Measurements from ENCODE around the gene PIP4K2A. TPM values are rescaled to one million over a fixed set of nuclear protein-coding genes. Genes with fewer than 3 reads are reported as not detected.

The PIP4K2A gene
- total and polyA plus RNA-seq, 2 donors (not counting 3 experiments of a cell fraction or from before 2014, with no cell fraction given) = 11.8 to 32.6 TPM

- FAIRE-seq (no peak), DNase-seq (ENCODE audit: low read depth, low spot score) (no peak)
- Histone ChIP-seq H3K4me2 (ENCODE audit: insufficient read depth, low read length) (no peak overlapping the region), H3K9me1 (replicated peaks; ENCODE audit: control insufficient read depth, extremely low read depth, insufficient read depth, low read length) (no peaks in the 10 kb centered on the region), H3K4me1 (ENCODE audit: control insufficient read depth, extremely low read depth, insufficient read depth, low read length) (peaks cover 11% of the 10 kb centered on the region), H3K4me3 (replicated peaks in 1 of 3; ENCODE audit: insufficient read depth in 1 of 3, low read depth in 1 of 3, low read length in 3 of 3) (no peak overlapping the region), H3K27ac (ENCODE audit: insufficient read depth, low read depth, low read length) (no peak overlapping the region), H3K9me3 (replicated peaks; ENCODE audit: control insufficient read depth, insufficient read depth, low read length) (no peaks in the 10 kb centered on the region), H4K20me1 (replicated peaks; ENCODE audit: control insufficient read depth, extremely low read depth, insufficient read depth, low read length) (peaks cover 16% of the 10 kb centered on the region), H3K27me3 (ENCODE audit: control insufficient read depth in 2 of 2, insufficient read depth in 2 of 2, low read length in 2 of 2) (no peaks in the 10 kb centered on the region), H3K79me2 (ENCODE audit: control insufficient read depth, insufficient read depth, low read length) (peaks cover 50% of the 10 kb centered on the region), H3K36me3 (ENCODE audit: control insufficient read depth in 2 of 2, extremely low read depth in 1 of 2, insufficient read depth in 2 of 2, low read length in 2 of 2) (no peaks in the 10 kb centered on the region), H2AFZ (ENCODE audit: low read depth, low read length) (no peak overlapping the region), H3K9ac (replicated peaks; ENCODE audit: extremely low read depth, insufficient read depth, low read length) (no peak overlapping the region)
- CTCF ChIA-PET = no interaction called here
- TF ChIP-seq JUN (IDR thresholded peaks at IDR 0.05; ENCODE audit: borderline replicate concordance, insufficient read depth, insufficient read length, low read depth) (no peak), MYC (IDR thresholded peaks at IDR 0.05; ENCODE audit: low read depth, low read length) (no peak), FOS (IDR thresholded peaks at IDR 0.05; ENCODE audit: borderline replicate concordance, insufficient read depth, low read length) (no peak), EZH2 (IDR thresholded peaks at IDR 0.05; ENCODE audit: borderline replicate concordance, low read depth, low read length, severe bottlenecking) (no peak), POLR2A (IDR thresholded peaks at IDR 0.05; ENCODE audit: low read depth, low read length) (no peak), CTCF (IDR thresholded peaks at IDR 0.05; ENCODE audit: extremely low read depth in 1 of 2, insufficient read depth in 1 of 2, low read depth in 1 of 2, low read length in 2 of 2) (no peak), MAX (IDR thresholded peaks at IDR 0.05; ENCODE audit: insufficient read depth, insufficient read length) (no peak), GATA2 (IDR thresholded peaks at IDR 0.05; ENCODE audit: insufficient read depth, insufficient read length, low read depth, low read length) (no peak), POLR2AphosphoS5 (IDR thresholded peaks at IDR 0.05; ENCODE audit: insufficient read depth, low read depth, low read length) (no peak)
- intact Hi-C loops (cut with micrococcal nuclease) (no loop called here), dilution Hi-C loops (cut with MboI; ENCODE audit: extremely low pct_ligation_motif_present, low sequenced_read_pairs) (no loop called here)
- POLR2A ChIA-PET = interaction anchor here (0.6 kb wide), 1 partner anchor 424 kb away, joined by 4 read pairs; no protein-coding TSS in a partner anchor
- no TSS peak for BruUV-seq (replicated peaks)
Observed at GRCh38 chr10:22670788-22671187, 43.6 kb downstream of the PIP4K2A start.
